NCI-H345 treated with DMSO at 0.1 percent for 48 hours (cell line): ENCODE data around the gene CDY1.
"Not testable (repeated sequence)": the region's sequence is repeated elsewhere in the genome, so short reads cannot be mapped to it uniquely, and the experiment has no call there.

Experiments
- DNase-seq: peaks from one replicate; lab custom pipeline; 2025; ENCODE audit not compliant: unreplicated experiment; lab: John Stamatoyannopoulos, UW

Gene CDY1

GRCh38 chrY:25621817-25622216 is at the start of gene CDY1:
TSS of gene CDY1 (plus strand) at chrY:25622117. CDS start at chrY:25622443, 326 bp downstream.
- not testable (repeated sequence) for DNase-seq

GRCh38 chrY:25593336-25593735 is 28.6 kb upstream of the CDY1 start:
- not testable (repeated sequence) for DNase-seq

GRCh38 chrY:25620209-25620608 is 1.7 kb upstream of the CDY1 start:
- DNase-seq = not testable (repeated sequence)

- not testable (repeated sequence) for DNase-seq
Observed at GRCh38 chrY:25626524-25626923, 4.6 kb downstream of the CDY1 start.

- DNase-seq = not testable (repeated sequence)
Observed at GRCh38 chrY:25630383-25631112, 8.6 kb downstream of the CDY1 start.

- DNase-seq = not testable (repeated sequence)
Observed at GRCh38 chrY:25639852-25640251, 17.9 kb downstream of the CDY1 start.

GRCh38 chrY:25643024-25643915 is 21.4 kb downstream of the CDY1 start:
- DNase-seq = not testable (repeated sequence)
